Fibroblast of villous mesenchyme (primary cell): ENCODE measurements around the gene PDGFB. TPM values are rescaled to one million over a fixed set of nuclear protein-coding genes. Genes with fewer than 3 reads are reported as not detected.

Source experiments
- DNase-seq: peaks from one replicate; pipeline ENCODE4 v3.0.0-alpha.2; 2010; ENCODE audit warnings: low read depth
- H3K4me3 ChIP-seq: 2 replicates; pipeline ENCODE4 v1.5.1; 2011; ENCODE audit warnings: low read depth, mild to moderate bottlenecking, low read length
- CTCF ChIP-seq: IDR thresholded peaks from 2 replicates; pipeline ENCODE4 v1.5.1; 2012; ENCODE audit warnings: low read depth, mild to moderate bottlenecking, low read length; ENCODE audit not compliant: insufficient read depth
- total RNA-seq: library from RNA; depleted of rRNA; stranded (reverse); fragments of >200 nt; gene quantifications from 2 replicates; pipeline ENCODE4 v1.2.3, GENCODE V29; 2012

PDGFB gene
- total RNA-seq, 1 donor: 11.7 TPM

- TF ChIP-seq CTCF: no peak
- peak; percentile 96 for DNase-seq
Observed at GRCh38 chr22:39174498-39175352, 70.1 kb downstream of the PDGFB start.

GRCh38 chr22:39173787-39174497 is 70.8 kb downstream of the PDGFB start:
- no peak for DNase-seq
- no peak overlapping the region for H3K4me3 ChIP-seq
- TF ChIP-seq CTCF: no peak

More at GRCh38 chr22:39174498-39175352, 70.1 kb downstream of the PDGFB start:
- H3K4me3 ChIP-seq: no peak overlapping the region

Other genes starting within 250 kb of the PDGFB start
- 11.9 and 16.4 TPM in 2 replicates for gene APOBEC3C, start 230.7 kb downstream of the PDGFB start, total RNA-seq
- gene APOBEC3D, start 223.9 kb downstream of the PDGFB start, total RNA-seq: 2.9 and 4.3 TPM in 2 replicates
- 4.8 and 5.6 TPM in 2 replicates for gene APOBEC3F, start 204.1 kb downstream of the PDGFB start, total RNA-seq
- 11.6 and 12.1 TPM in 2 replicates for gene APOBEC3G, start 167.7 kb downstream of the PDGFB start, total RNA-seq
- gene APOBEC3H, start 147.7 kb downstream of the PDGFB start, total RNA-seq: not detected in 2 replicates
- 3.9 and 5.2 TPM in 2 replicates for gene CBX7, start 92.3 kb downstream of the PDGFB start, total RNA-seq
- gene RPL3, start 74.6 kb upstream of the PDGFB start, total RNA-seq: 1,795 and 1,805 TPM in 2 replicates
- gene SYNGR1, start 105.0 kb upstream of the PDGFB start, total RNA-seq: 8.6 and 12.2 TPM in 2 replicates
- 11.6 and 13.4 TPM in 2 replicates for gene TAB1, start 154.8 kb upstream of the PDGFB start, total RNA-seq
- gene MGAT3, start 212.0 kb upstream of the PDGFB start, total RNA-seq: 0.64 and 1.3 TPM in 2 replicates